Peyer's patch (tissue), 4 donors: Measurements from ENCODE around the gene GYS1.

Source experiments
- POLR2A ChIP-seq, 2 donors: fragments of 450-650 bp; IDR thresholded peaks; one replicate each; pipeline ENCODE4 v1.5.1; 2017; ENCODE audit warnings: antibody characterized with exemption in 2 of 2, mild to moderate bottlenecking in 2 of 2, moderate library complexity in 2 of 2
- TF ChIP-seq, protein P1 (sequence below), 6 experiments: fragments of 450-650 bp in 4 of 6; fragments of 200-600 bp in 2 of 6; sonication (generic) in 1 of 6; IDR thresholded peaks; one replicate each; pipeline ENCODE4 v1.5.1; 2017 to 2019; ENCODE audit warnings: antibody characterized with exemption in 6 of 6, mild to moderate bottlenecking in 3 of 6, moderate library complexity in 1 of 6

DNA sequence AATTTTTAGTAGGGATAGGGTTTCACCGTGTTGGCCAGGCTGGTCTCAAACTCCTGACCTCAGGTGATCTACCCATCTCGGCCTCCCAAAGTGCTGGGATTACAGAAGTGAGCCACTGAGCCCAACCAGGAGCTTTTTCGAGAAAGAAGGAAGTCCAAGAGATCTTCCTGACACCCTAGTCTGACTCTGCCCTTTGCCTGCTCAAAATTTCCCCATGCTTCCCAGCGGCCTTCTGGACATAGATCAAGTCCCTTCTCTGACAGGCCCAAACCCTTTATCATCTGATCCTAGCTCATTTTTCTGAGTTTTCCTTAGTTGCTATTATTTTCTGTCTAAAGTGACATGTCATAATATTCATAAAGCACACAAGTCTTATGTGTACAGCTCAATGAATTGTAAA is 40.0 kb downstream of the GYS1 start:
- TF ChIP-seq POLR2A (IDR thresholded peaks at IDR 0.05) = no peak
- TF ChIP-seq, protein P1, sequence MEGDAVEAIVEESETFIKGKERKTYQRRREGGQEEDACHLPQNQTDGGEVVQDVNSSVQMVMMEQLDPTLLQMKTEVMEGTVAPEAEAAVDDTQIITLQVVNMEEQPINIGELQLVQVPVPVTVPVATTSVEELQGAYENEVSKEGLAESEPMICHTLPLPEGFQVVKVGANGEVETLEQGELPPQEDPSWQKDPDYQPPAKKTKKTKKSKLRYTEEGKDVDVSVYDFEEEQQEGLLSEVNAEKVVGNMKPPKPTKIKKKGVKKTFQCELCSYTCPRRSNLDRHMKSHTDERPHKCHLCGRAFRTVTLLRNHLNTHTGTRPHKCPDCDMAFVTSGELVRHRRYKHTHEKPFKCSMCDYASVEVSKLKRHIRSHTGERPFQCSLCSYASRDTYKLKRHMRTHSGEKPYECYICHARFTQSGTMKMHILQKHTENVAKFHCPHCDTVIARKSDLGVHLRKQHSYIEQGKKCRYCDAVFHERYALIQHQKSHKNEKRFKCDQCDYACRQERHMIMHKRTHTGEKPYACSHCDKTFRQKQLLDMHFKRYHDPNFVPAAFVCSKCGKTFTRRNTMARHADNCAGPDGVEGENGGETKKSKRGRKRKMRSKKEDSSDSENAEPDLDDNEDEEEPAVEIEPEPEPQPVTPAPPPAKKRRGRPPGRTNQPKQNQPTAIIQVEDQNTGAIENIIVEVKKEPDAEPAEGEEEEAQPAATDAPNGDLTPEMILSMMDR (IDR thresholded peaks at IDR 0.05) = no peak
